HG03520 (cell line): ENCODE results near the gene LTK.

Experiments used
- ATAC-seq: cut with Tn5 transposase; IDR thresholded peaks from one replicate; pipeline ENCODE4 v1.9.1; 2021; ENCODE audit warnings: mild to moderate bottlenecking, moderate library complexity; ENCODE audit not compliant: unreplicated experiment

LTK gene

DNA sequence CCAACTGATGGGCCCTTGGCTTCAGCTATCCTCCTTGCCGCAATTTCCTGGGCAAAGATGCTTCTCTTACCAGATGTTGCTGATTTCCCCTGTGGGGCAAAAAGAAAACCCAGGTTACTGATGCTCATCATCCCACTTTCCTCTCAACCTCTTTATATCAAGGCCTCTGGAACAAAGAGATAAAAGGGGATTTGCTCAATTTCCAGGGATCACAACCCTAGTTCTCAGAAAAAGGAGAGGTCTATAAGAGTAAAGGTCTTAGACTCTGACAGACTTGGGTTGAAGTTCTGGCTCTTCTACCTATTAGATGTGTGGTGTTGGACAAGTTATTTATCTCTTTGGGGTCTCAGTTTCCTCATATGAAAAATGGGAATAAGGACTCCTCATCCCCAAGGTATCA is 21.9 kb upstream of the LTK start:
- no peak for ATAC-seq

DNA sequence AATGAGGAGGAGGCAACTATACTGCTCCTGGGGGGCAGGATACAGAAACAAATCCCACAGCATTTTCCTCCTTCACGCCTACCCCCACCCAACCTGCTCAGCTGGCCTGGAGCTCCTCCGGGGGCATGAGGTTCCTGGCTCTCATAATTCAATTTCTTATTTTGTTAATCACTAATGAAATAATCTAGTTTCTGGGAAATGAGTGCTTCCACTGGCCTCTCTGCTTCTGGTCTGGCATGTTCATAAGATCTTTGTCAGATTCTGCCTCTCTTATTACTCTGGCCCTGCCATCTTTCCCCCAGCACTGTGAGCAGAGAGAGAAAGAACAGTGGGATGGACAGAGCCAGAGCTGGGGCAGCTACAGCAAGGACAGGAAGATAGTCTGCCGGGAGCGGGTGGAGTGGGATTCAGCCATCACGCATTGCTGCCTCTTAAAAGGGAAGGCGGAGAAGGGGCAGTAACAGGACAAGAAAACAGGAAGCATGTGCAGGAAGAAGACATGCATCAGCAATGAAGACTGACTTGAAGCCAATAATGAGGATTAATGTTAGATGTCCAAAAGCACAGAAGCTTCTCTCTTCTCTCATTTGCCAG is 16.8 kb upstream of the LTK start:
- ATAC-seq: no peak

DNA sequence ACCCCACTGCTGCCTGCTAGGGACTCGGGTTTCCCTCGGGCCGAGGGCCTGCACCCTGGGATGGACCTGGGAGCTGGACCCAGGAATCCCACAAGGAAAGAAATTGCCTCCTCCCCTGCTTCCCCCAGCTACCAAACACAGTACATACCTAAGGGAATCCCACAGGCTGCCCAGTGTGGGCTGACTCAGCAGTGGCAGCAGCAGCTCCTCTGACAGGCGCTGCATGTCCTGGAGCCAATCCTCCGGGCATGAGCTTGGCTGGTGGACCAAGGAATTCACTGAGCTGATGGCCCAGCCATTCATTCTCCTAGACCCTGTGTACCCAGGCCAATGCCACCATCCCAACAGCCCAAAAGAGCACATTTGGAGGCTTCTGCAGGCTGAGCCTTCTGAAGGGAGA is 9.5 kb upstream of the LTK start:
- no peak for ATAC-seq

GRCh38 chr15:41521614-41522013 is 8.0 kb upstream of the LTK start:
- ATAC-seq: no peak

- no peak for ATAC-seq
Measured at GRCh38 chr15:41520636-41521035, 7.0 kb upstream of the LTK start.

- no peak for ATAC-seq
Measured at GRCh38 chr15:41517895-41518449, 4.3 kb upstream of the LTK start.

GRCh38 chr15:41512940-41513505 is 604 bp downstream of the LTK start:
- ATAC-seq: no peak

DNA sequence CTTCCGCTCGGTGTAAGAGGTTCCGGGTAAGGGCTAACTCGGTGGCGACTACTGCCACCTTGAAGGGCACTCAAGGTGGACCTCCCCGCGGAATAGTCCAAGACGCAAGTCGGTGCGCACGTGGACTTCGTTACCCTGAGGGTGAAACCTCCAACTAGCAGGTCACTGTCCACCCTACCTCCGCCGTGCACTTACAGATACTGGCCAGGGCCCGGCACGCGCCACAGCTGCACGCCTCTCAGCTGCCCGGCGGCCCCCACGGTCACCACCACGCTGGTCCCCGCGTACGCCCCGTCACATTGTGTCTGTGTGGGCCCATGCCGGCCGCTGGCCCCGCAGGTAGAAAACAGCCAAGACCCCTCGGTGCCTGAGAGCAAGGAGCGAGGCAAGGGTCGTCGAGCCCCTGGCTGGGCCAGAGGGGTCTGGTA is 1.1 kb downstream of the LTK start:
- no peak for ATAC-seq

DNA sequence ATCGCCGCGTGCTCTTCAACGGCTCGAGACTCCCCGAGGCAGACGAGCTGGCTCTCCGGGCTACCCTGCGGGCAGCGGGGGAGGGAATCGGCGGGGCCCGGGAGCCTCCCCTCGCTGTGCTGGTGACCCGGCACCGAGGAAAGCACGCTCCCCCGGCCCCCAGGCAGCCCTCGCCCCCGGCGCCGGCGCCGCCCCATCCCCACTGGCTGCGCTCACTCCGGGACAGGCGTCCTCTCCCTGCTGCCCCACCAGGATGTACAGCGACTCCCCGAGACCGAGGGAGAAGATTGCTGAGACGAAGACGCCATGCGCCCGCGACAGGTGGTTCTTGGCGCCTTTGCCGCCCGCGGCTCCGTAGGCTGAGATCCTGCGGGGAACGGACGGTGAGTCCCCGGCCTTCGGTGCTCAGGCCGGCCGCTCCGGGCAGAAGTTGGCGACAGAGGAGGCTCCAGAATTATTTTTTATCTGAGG is 1.7 kb downstream of the LTK start:
- ATAC-seq: no peak

- no peak for ATAC-seq
Measured at GRCh38 chr15:41511331-41511898, 2.2 kb downstream of the LTK start.

GRCh38 chr15:41510728-41511127 is 2.9 kb downstream of the LTK start:
- ATAC-seq: no peak

- ATAC-seq: no peak
Measured at GRCh38 chr15:41507820-41508290, 5.8 kb downstream of the LTK start.

GRCh38 chr15:41506796-41507341 is 6.8 kb downstream of the LTK start:
- no peak for ATAC-seq

- ATAC-seq: no peak
Measured at GRCh38 chr15:41505776-41506175, 7.9 kb downstream of the LTK start.

- ATAC-seq: no peak
Measured at GRCh38 chr15:41504751-41505492, 8.7 kb downstream of the LTK start.

GRCh38 chr15:41503669-41504010 is 10.0 kb downstream of the LTK start:
- no peak for ATAC-seq

GRCh38 chr15:41502795-41503668 is 10.6 kb downstream of the LTK start:
- no peak for ATAC-seq

DNA sequence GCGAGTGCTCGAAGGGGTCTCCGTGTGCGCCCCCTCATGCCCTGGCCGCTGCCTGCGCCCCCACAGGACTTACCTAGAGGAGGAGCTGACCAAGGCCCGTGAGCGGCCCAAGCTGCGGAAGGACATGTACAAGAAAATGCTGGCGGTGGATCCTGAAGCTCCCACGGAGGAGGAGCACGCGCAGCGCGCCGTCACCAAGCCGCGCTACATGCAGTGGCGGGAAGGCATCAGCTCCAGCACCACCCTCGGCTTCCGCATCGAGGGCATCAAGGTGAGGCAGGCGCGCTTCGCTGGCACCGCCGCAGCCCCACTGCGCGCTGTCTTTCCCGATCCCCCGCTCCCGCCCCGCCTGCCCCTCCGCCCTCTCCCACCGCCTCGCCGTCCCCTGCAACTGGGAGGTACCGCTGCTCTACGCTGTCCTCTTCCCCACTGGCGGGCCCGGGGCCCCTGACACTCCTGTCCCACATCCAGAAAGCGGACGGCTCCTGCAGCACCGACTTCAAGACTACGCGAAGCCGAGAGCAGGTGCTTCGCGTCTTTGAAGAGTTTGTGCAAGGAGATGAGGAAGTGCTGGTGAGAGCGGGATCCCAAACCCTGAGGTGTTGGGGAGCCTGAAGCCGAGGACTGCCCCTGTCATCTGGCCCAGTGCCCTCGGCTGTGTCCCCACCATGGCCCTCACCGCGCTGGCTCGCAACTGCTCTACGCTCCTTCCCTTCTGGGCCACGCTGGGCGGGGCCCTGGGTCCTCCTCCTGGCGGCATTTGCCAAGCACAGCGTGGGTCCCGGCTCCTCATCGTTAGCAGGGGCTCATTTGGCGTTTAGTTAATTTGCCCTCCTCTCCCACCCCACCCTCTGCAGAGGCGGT is 11.5 kb downstream of the LTK start:
- ATAC-seq: no peak

DNA sequence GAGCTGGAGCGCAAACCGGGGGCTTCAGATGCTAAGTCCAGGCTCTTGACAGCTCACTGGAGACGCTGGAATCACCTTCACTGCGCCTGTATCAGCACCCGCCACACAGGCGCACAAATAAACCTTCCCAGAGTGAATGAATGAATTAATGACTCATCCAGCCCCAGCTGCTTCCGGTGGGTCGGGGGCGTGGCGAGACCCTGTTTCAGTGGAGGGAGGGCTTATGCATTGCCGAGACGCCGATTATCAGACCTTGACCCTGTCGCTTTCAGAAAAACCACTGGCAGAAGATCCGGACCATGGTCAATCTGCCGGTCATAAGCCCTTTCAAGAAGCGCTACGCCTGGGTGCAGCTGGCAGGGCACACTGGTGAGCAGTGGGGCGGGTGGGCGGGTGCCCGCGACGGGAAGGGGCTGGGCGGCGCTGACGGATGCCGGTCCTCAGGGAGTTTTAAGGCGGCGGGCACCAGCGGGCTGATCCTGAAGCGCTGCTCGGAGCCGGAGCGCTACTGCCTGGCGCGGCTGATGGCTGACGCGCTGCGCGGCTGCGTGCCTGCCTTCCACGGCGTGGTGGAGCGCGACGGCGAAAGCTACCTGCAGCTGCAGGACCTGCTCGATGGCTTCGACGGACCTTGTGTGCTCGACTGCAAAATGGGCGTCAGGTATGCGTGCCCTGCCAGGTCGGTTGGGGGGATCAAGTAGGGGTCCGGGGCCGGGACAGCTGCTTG is 12.3 kb downstream of the LTK start:
- no peak for ATAC-seq
